ENCODE data around the gene NEMP1. TPM values are rescaled to one million over a fixed set of nuclear protein-coding genes. Genes with fewer than 3 reads are reported as not detected.
A peak's percentile ranks its signal among the peaks of the same experiment; 100 is the strongest.

NEMP1 gene
- total RNA-seq, 4 donors from 2014 or later: 7.0 to 9.2 (median 7.9) TPM

- H3K4me3 ChIP-seq (ENCODE audit: low read depth, poor library complexity, severe bottlenecking): no peak overlapping the region
- TF ChIP-seq POLR2A (IDR thresholded peaks at IDR 0.05) (no peak), CTCF (IDR thresholded peaks at IDR 0.05) (no peak)
- no peak for DNase-seq (ENCODE audit: low spot score in 2 of 2)
- WGBS, 2 donors: 50 to 64% methylated on average over 7 of the region's 7 CpGs
- intact Hi-C loops (cut with DNase I; ENCODE audit: low total_unique reads): no loop called here
Observed at GRCh38 chr12:57107456-57108155, 29.0 kb upstream of the NEMP1 start.

GRCh38 chr12:57106021-57106708, 27.6 kb upstream of the NEMP1 start:
- TF ChIP-seq POLR2A (IDR thresholded peaks at IDR 0.05) (no peak), CTCF (IDR thresholded peaks at IDR 0.05) (no peak)
- WGBS, 2 donors: 69 to 72% methylated on average over 9 of the region's 9 CpGs
- no peak overlapping the region for H3K4me3 ChIP-seq (ENCODE audit: low read depth, poor library complexity, severe bottlenecking)
- DNase-seq (ENCODE audit: low spot score in 2 of 2): no peak
- intact Hi-C loops (cut with DNase I; ENCODE audit: low total_unique reads): no loop called here

GRCh38 chr12:57105011-57105753, 26.6 kb upstream of the NEMP1 start:
- TF ChIP-seq CTCF (IDR thresholded peaks at IDR 0.05) (no peak), POLR2A (IDR thresholded peaks at IDR 0.05) (no peak)
- H3K4me3 ChIP-seq (ENCODE audit: low read depth, poor library complexity, severe bottlenecking): no peak overlapping the region
- 90 to 93% methylated on average over 14 of the region's 14 CpGs for WGBS, 2 donors
- DNase-seq (ENCODE audit: low spot score in 2 of 2): peak in 1 of 2 donors; percentile 84
- intact Hi-C loops (cut with DNase I; ENCODE audit: low total_unique reads): no loop called here

GRCh38 chr12:57104292-57104910, 25.8 kb upstream of the NEMP1 start:
- intact Hi-C loops (cut with DNase I; ENCODE audit: low total_unique reads): no loop called here
- TF ChIP-seq CTCF (IDR thresholded peaks at IDR 0.05) (no peak), POLR2A (IDR thresholded peaks at IDR 0.05) (no peak)
- no peak overlapping the region for H3K4me3 ChIP-seq (ENCODE audit: low read depth, poor library complexity, severe bottlenecking)
- 93 to 96% methylated on average over 12 of the region's 12 CpGs for WGBS, 2 donors
- DNase-seq (ENCODE audit: low spot score in 2 of 2): peak in 1 of 2 donors; percentile 84

- WGBS, 2 donors: 81 to 93% methylated on average over 7 of the region's 7 CpGs
- no peak for DNase-seq (ENCODE audit: low spot score in 2 of 2)
- intact Hi-C loops (cut with DNase I; ENCODE audit: low total_unique reads): no loop called here
- no peak overlapping the region for H3K4me3 ChIP-seq (ENCODE audit: low read depth, poor library complexity, severe bottlenecking)
- TF ChIP-seq POLR2A (IDR thresholded peaks at IDR 0.05) (no peak), CTCF (IDR thresholded peaks at IDR 0.05) (no peak)
Observed at GRCh38 chr12:57103856-57104255, 25.3 kb upstream of the NEMP1 start.
